Panc1 (cell line): Measurements from ENCODE around the gene XKR7. TPM values are rescaled to one million over a fixed set of nuclear protein-coding genes. Genes with fewer than 3 reads are reported as not detected.
"Not testable (repeated sequence)": the region's sequence is repeated elsewhere in the genome, so short reads cannot be mapped to it uniquely, and the experiment has no call there.

Source experiments
- ATAC-seq: fragments of 200-7000 bp; cut with Tn5 transposase; 2 replicates; pipeline ENCODE4 v1.9.1; 2020; ENCODE audit warnings: mild to moderate bottlenecking, moderate library complexity
- BruUV-seq: library from RNA; stranded (reverse); fragments of 400-500 nt; replicated peaks from 2 replicates; lab custom pipeline; 2021; lab: Mats Ljungman, UMichigan
- CTCF ChIA-PET: fragments of 300-600 bp; sonication (Branson Sonifier 250); formaldehyde crosslinking; loops from one replicate; lab custom pipeline; 2022; ENCODE audit warnings: antibody characterized with exemption; lab: Charles Lee
- POLR2A ChIA-PET: fragments of 300-600 bp; sonication (Branson Sonifier 250); formaldehyde crosslinking; loops from one replicate; lab custom pipeline; 2022; ENCODE audit warnings: antibody characterized with exemption; lab: Charles Lee
- DNase-seq: peaks from one replicate; pipeline ENCODE4 v3.0.0-alpha.2; 2010; ENCODE audit warnings: low read depth, low spot score
- H3K27ac ChIP-seq: 2 replicates; pipeline ENCODE4 v1.5.1; 2011; ENCODE audit warnings: mild to moderate bottlenecking, low read length, inconsistent platforms
- H3K27me3 ChIP-seq: fragments of 200-500 bp; sonication (Bioruptor generic); 2 replicates; pipeline ENCODE4 v1.6.0; 2014; ENCODE audit warnings: low read length, inconsistent platforms; ENCODE audit not compliant: control insufficient read depth, insufficient read depth
- H3K36me3 ChIP-seq: fragments of 200-500 bp; sonication (Bioruptor generic); 2 replicates; pipeline ENCODE4 v1.5.1; 2014; ENCODE audit warnings: inconsistent platforms, mild to moderate bottlenecking, low read length, moderate library complexity; ENCODE audit not compliant: control insufficient read depth, insufficient read depth
- H3K4me1 ChIP-seq: 2 replicates; pipeline ENCODE4 v1.5.1; 2011; ENCODE audit warnings: inconsistent platforms, mild to moderate bottlenecking, low read length, moderate library complexity; ENCODE audit not compliant: control insufficient read depth, insufficient read depth
- H3K4me3 ChIP-seq, 2 experiments: 2 replicates each; pipeline ENCODE4 v1.5.1; 2011 to 2012; ENCODE audit warnings: low read depth in 2 of 2, low read length in 2 of 2, mild to moderate bottlenecking in 2 of 2, inconsistent platforms in 1 of 2, moderate library complexity in 1 of 2
- H3K9me3 ChIP-seq: fragments of 200-500 bp; sonication (Bioruptor generic); 2 replicates; pipeline ENCODE4 v1.5.1; 2014; ENCODE audit warnings: low read depth, mild to moderate bottlenecking, inconsistent platforms, low read length, moderate library complexity; ENCODE audit not compliant: control insufficient read depth, insufficient read depth
- POLR2AphosphoS5 ChIP-seq: IDR thresholded peaks from 2 replicates; pipeline ENCODE4 v1.6.1; 2012; ENCODE audit warnings: mild to moderate bottlenecking, low read depth, low read length, moderate library complexity
- REST ChIP-seq, 2 experiments: IDR thresholded peaks; 2 replicates each; pipeline ENCODE4 v1.6.1; 2011 to 2012; ENCODE audit warnings: low read depth in 2 of 2, control low read depth in 1 of 2, low read length in 1 of 2, mild to moderate bottlenecking in 1 of 2, moderate library complexity in 1 of 2; ENCODE audit not compliant: insufficient read depth in 1 of 2
- SIN3A ChIP-seq: IDR thresholded peaks from 2 replicates; pipeline ENCODE4 v1.6.1; 2012; ENCODE audit warnings: low read depth, mild to moderate bottlenecking, low read length, moderate library complexity, borderline replicate concordance; ENCODE audit not compliant: insufficient read depth
- TCF7L2 ChIP-seq: IDR thresholded peaks from 2 replicates; pipeline ENCODE4 v1.6.1; 2011; ENCODE audit warnings: mild to moderate bottlenecking, low read depth, low read length, inconsistent platforms
- in situ Hi-C: cut with HindIII; loops from 2 replicates; pipeline ENCODE4 v1.10.0; 2016; ENCODE audit warnings: low sequenced_read_pairs, low pct_unique_long_range_greater_than_20kb
- intact Hi-C: fragments of 100-400 bp; cut with micrococcal nuclease; formaldehyde crosslinking; loops from one replicate; pipeline ENCODE4 v1.10.0; 2022; ENCODE audit not compliant: unreplicated experiment
- total RNA-seq: library from RNA; stranded (reverse); gene quantifications from one replicate; pipeline ENCODE4 v1.2.1, GENCODE V29; 2021; ENCODE audit not compliant: unreplicated experiment
- TF ChIP-seq, protein P1 (sequence below): fragments of 450-650 bp; IDR thresholded peaks from 2 replicates; pipeline ENCODE4 v1.5.1; 2017; ENCODE audit warnings: mild to moderate bottlenecking

XKR7 gene
- total RNA-seq, 1 experiment from 2014 or later, result 6.2 TPM

- H3K27me3 ChIP-seq, result no peaks in the 10 kb centered on the region
- no peak for ATAC-seq
- no peak for DNase-seq
- ChIA-PET POLR2A (no interaction called here), CTCF (no interaction called here)
- intact Hi-C loops (no loop called here), in situ Hi-C loops (no loop called here)
- no peaks in the 10 kb centered on the region for H3K36me3 ChIP-seq
- H3K4me3 ChIP-seq, result no peak overlapping the region
- no TSS peak for BruUV-seq
- H3K9me3 ChIP-seq, result no peaks in the 10 kb centered on the region
- TF ChIP-seq, protein P1, sequence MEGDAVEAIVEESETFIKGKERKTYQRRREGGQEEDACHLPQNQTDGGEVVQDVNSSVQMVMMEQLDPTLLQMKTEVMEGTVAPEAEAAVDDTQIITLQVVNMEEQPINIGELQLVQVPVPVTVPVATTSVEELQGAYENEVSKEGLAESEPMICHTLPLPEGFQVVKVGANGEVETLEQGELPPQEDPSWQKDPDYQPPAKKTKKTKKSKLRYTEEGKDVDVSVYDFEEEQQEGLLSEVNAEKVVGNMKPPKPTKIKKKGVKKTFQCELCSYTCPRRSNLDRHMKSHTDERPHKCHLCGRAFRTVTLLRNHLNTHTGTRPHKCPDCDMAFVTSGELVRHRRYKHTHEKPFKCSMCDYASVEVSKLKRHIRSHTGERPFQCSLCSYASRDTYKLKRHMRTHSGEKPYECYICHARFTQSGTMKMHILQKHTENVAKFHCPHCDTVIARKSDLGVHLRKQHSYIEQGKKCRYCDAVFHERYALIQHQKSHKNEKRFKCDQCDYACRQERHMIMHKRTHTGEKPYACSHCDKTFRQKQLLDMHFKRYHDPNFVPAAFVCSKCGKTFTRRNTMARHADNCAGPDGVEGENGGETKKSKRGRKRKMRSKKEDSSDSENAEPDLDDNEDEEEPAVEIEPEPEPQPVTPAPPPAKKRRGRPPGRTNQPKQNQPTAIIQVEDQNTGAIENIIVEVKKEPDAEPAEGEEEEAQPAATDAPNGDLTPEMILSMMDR, result no peak
- TF ChIP-seq REST (IDR thresholded peaks at IDR 0.05; ENCODE audit: insufficient read depth in 1 of 2, low read depth in 2 of 2, low read length in 1 of 2) (no peak), TCF7L2 (no peak), SIN3A (no peak), POLR2AphosphoS5 (no peak)
- H3K4me1 ChIP-seq, result peaks cover 7% of the 10 kb centered on the region
- no peak overlapping the region for H3K27ac ChIP-seq
Observed at GRCh38 chr20:31919410-31920155, 48.4 kb upstream of the XKR7 start.

- ATAC-seq, result no peak; the same call in 1 of the 2 replicates
- no TSS peak for BruUV-seq
- Histone ChIP-seq H3K4me1 (peaks cover 7% of the 10 kb centered on the region), H3K4me3 (no peak overlapping the region), H3K27ac (no peak overlapping the region), H3K36me3 (no peaks in the 10 kb centered on the region), H3K27me3 (no peaks in the 10 kb centered on the region), H3K9me3 (no peaks in the 10 kb centered on the region)
- DNase-seq, result no peak
- intact Hi-C loops, result no loop called here
- in situ Hi-C loops, result no loop called here
- CTCF ChIA-PET, result no interaction called here
- POLR2A ChIA-PET, result no interaction called here
- no peak for TF ChIP-seq TCF7L2
- no peak for TF ChIP-seq REST (IDR thresholded peaks at IDR 0.05; ENCODE audit: insufficient read depth in 1 of 2, low read depth in 2 of 2, low read length in 1 of 2)
- TF ChIP-seq SIN3A, result no peak
- TF ChIP-seq POLR2AphosphoS5, result no peak
- TF ChIP-seq, protein P1, result no peak
Observed at GRCh38 chr20:31920275-31920855, 47.6 kb upstream of the XKR7 start.

DNA sequence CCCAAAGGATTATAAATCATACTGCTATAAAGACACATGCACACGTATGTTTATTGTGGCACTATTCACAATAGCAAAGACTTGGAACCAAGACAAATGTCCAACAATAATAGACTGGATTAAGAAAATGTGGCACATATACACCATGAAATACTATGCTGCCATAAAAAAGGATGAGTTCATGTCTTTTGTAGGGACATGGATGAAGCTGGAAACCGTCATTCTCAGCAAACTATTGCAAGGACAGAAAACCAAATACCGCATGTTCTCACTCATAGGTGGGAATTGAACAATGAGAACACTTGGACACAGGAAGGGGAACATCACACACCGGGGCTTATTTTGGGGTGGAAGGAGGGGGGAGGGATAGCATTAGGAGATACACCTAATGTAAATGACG lies 46.5 kb upstream of the XKR7 start:
- ATAC-seq, H3K27ac ChIP-seq, H3K36me3 ChIP-seq, intact Hi-C loops, H3K4me1 ChIP-seq, CTCF ChIA-PET, H3K9me3 ChIP-seq, DNase-seq, in situ Hi-C loops, H3K27me3 ChIP-seq, BruUV-seq, H3K4me3 ChIP-seq: not testable (repeated sequence)
- POLR2A ChIA-PET, result interaction anchor here (0.6 kb wide), 1 partner anchor 88 kb away, joined by 8 read pairs; no protein-coding TSS in a partner anchor
